Left ventricle myocardium superior (tissue), 1 donor: ENCODE measurements around the gene KLC1. TPM values are rescaled to one million over a fixed set of nuclear protein-coding genes. Genes with fewer than 3 reads are reported as not detected.
"Not testable (repeated sequence)": the region's sequence is repeated elsewhere in the genome, so short reads cannot be mapped to it uniquely, and the experiment has no call there.

Experiments used
- ATAC-seq: fragments of 200-7000 bp; cut with Tn5 transposase; one replicate; pipeline ENCODE4 v1.9.1; 2020; ENCODE audit warnings: mild to moderate bottlenecking, moderate library complexity
- DNase-seq: peaks from one replicate; pipeline ENCODE4 v3.0.0-alpha.2; 2020
- intact Hi-C: fragments of 100-400 bp; cut with micrococcal nuclease; formaldehyde crosslinking; loops from one replicate; pipeline ENCODE4 v1.11.0; 2022
- total RNA-seq: library from RNA; stranded (reverse); fragmentation: NEBNext Ultra II Directional; extraction: Animal tissue kit (Norgen Biotek cat#: 25700); gene quantifications from one replicate; pipeline ENCODE4 v1.2.1, GENCODE V29; 2021
- donor health status: DM: no; HTN: yes; CAD: no; lungs with severe emphysema.

KLC1 gene
- total RNA-seq, 1 donor from 2014 or later, result 146 TPM

GRCh38 chr14:103623883-103624482, 5.0 kb upstream of the KLC1 start:
- ATAC-seq (peak; percentile 7), DNase-seq (peak; percentile 62)
- intact Hi-C loops, result no loop called here

- intact Hi-C loops, result no loop called here
- ATAC-seq, result peak; percentile 26
- DNase-seq, result peak; percentile 76
Observed at GRCh38 chr14:103624860-103625259, 4.2 kb upstream of the KLC1 start.

GRCh38 chr14:103625356-103626095, 3.5 kb upstream of the KLC1 start:
- ATAC-seq (no peak), DNase-seq (peak; percentile 19)
- intact Hi-C loops, result no loop called here

- ATAC-seq, result no peak
- intact Hi-C loops, result no loop called here
Observed at GRCh38 chr14:103626146-103626850, 2.7 kb upstream of the KLC1 start.

GRCh38 chr14:103627073-103628025, 1.7 kb upstream of the KLC1 start:
- intact Hi-C loops, result no loop called here
- ATAC-seq (no peak), DNase-seq (no peak)

More at GRCh38 chr14:103626146-103626850, 2.7 kb upstream of the KLC1 start:
- peak; percentile 6 for DNase-seq

- DNase-seq, result peak; percentile 85
- intact Hi-C loops, result no loop called here
- ATAC-seq, result peak; percentile 71
Observed at GRCh38 chr14:103628221-103628683, 759 bp upstream of the KLC1 start.

GRCh38 chr14:103629503-103630121, 601 bp downstream of the KLC1 start:
- ATAC-seq (peak; percentile 47), DNase-seq (peak; percentile 77)
- intact Hi-C loops, result no loop called here

- intact Hi-C loops, result no loop called here
- DNase-seq (no peak), ATAC-seq (no peak)
Observed at GRCh38 chr14:103630364-103631108, 1.5 kb downstream of the KLC1 start.

- intact Hi-C loops, result no loop called here
- ATAC-seq, result no peak
Observed at GRCh38 chr14:103633391-103633790, 4.4 kb downstream of the KLC1 start.

GRCh38 chr14:103634156-103634555, 5.1 kb downstream of the KLC1 start:
- intact Hi-C loops, result no loop called here
- ATAC-seq (no peak), DNase-seq (no peak)

More at GRCh38 chr14:103633391-103633790, 4.4 kb downstream of the KLC1 start:
- DNase-seq, result no peak

GRCh38 chr14:103638594-103638993, 9.6 kb downstream of the KLC1 start:
- ATAC-seq, result peak; percentile 15
- DNase-seq, result no peak
- intact Hi-C loops, result no loop called here

- DNase-seq (no peak), ATAC-seq (no peak)
- intact Hi-C loops, result no loop called here
Observed at GRCh38 chr14:103641161-103641560, 12.2 kb downstream of the KLC1 start.

- no peak for DNase-seq
- ATAC-seq, result peak; percentile 39
- intact Hi-C loops, result no loop called here
Observed at GRCh38 chr14:103646189-103646588, 17.2 kb downstream of the KLC1 start.

GRCh38 chr14:103649001-103649400, 20.0 kb downstream of the KLC1 start:
- DNase-seq (no peak), ATAC-seq (no peak)
- intact Hi-C loops, result no loop called here

- ATAC-seq (no peak), DNase-seq (no peak)
- intact Hi-C loops, result no loop called here
Observed at GRCh38 chr14:103650213-103650612, 21.2 kb downstream of the KLC1 start.

GRCh38 chr14:103651585-103651984, 22.6 kb downstream of the KLC1 start:
- ATAC-seq, result peak; percentile 10
- no peak for DNase-seq
- intact Hi-C loops, result no loop called here

GRCh38 chr14:103652806-103653205, 23.8 kb downstream of the KLC1 start:
- DNase-seq (no peak), ATAC-seq (peak; percentile 4)
- intact Hi-C loops, result no loop called here

GRCh38 chr14:103653336-103653735, 24.3 kb downstream of the KLC1 start:
- peak; percentile 43 for ATAC-seq
- DNase-seq, intact Hi-C loops: not testable (repeated sequence)
